Measurements from ENCODE around the gene RAB7A. TPM values are rescaled to one million over a fixed set of nuclear protein-coding genes. Genes with fewer than 3 reads are reported as not detected.
A peak's percentile ranks its signal among the peaks of the same experiment; 100 is the strongest.
"Not testable (repeated sequence)": the region's sequence is repeated elsewhere in the genome, so short reads cannot be mapped to it uniquely, and the experiment has no call there.

RAB7A gene
- total RNA-seq, 1 donor from 2014 or later, result 51.2 TPM

GRCh38 chr3:128727485-128727884, 1.5 kb downstream of the RAB7A start:
- H3K4me1 Mint-ChIP-seq, result peaks cover 33% of the 10 kb centered on the region
- Histone ChIP-seq H3K4me1 (peaks cover 16% of the 10 kb centered on the region), H3K4me2 (peak overlapping the region; percentile 94), H3K79me2 (ENCODE audit: low read depth) (peaks cover 69% of the 10 kb centered on the region), H2AFZ (replicated peaks) (no peak overlapping the region), H3K27ac (no peak overlapping the region), H3K27me3 (no peaks in the 10 kb centered on the region), H3K36me3 (no peaks in the 10 kb centered on the region), H3K4me3 (peak overlapping the region; percentile 93), H3F3A (ENCODE audit: low read depth) (peaks cover 4% of the 10 kb centered on the region), H3K9ac (peak overlapping the region; percentile 88), H4K20me1 (ENCODE audit: low read depth) (peaks cover 59% of the 10 kb centered on the region), H3K9me3 (ENCODE audit: low read depth) (no peaks in the 10 kb centered on the region)
- H3K9me3 Mint-ChIP-seq, result peaks cover 2% of the 10 kb centered on the region
- H3K4me3 Mint-ChIP-seq, result peak overlapping the region; percentile 96
- DNase-seq (ENCODE audit: low spot score), result no peak
- TF ChIP-seq EZH2phosphoT487 (IDR thresholded peaks at IDR 0.05), result no peak
- no peak for TF ChIP-seq EZH2 (IDR thresholded peaks at IDR 0.05)
- TF ChIP-seq, protein P1, sequence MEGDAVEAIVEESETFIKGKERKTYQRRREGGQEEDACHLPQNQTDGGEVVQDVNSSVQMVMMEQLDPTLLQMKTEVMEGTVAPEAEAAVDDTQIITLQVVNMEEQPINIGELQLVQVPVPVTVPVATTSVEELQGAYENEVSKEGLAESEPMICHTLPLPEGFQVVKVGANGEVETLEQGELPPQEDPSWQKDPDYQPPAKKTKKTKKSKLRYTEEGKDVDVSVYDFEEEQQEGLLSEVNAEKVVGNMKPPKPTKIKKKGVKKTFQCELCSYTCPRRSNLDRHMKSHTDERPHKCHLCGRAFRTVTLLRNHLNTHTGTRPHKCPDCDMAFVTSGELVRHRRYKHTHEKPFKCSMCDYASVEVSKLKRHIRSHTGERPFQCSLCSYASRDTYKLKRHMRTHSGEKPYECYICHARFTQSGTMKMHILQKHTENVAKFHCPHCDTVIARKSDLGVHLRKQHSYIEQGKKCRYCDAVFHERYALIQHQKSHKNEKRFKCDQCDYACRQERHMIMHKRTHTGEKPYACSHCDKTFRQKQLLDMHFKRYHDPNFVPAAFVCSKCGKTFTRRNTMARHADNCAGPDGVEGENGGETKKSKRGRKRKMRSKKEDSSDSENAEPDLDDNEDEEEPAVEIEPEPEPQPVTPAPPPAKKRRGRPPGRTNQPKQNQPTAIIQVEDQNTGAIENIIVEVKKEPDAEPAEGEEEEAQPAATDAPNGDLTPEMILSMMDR (IDR thresholded peaks at IDR 0.05), result no peak
- H3K36me3 Mint-ChIP-seq, result peaks cover 17% of the 10 kb centered on the region
- no peaks in the 10 kb centered on the region for H3K27me3 Mint-ChIP-seq (ENCODE audit: insufficient read depth, low read depth)
- H3K27ac Mint-ChIP-seq, result no peak overlapping the region

DNA sequence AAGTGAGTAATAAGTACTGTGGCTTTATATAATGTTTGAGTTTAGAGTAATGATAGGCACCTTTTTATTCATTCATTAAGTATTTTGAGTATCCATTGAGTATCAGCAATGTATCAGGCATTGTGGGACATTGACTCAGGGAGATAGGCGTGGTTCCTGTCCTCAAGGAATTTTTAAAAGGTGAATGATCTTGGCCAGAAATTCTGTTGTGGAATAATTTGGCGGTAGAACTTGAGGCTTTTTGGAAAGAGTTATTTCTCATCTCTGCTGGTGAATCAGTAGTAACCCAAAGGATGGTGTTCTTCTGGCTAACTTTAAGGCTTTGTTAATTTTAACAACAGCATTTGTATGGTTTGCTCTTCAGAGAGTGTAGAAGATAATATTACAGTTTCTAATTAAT, 2.0 kb downstream of the RAB7A start:
- Histone ChIP-seq H3K4me2 (peak overlapping the region; percentile 94), H2AFZ (replicated peaks) (no peak overlapping the region), H3K79me2 (ENCODE audit: low read depth) (peaks cover 74% of the 10 kb centered on the region), H3K36me3 (no peaks in the 10 kb centered on the region), H3K4me1 (peaks cover 18% of the 10 kb centered on the region), H3K4me3 (peak overlapping the region; percentile 93), H3K9ac (no peak overlapping the region), H4K20me1 (ENCODE audit: low read depth) (peaks cover 64% of the 10 kb centered on the region), H3F3A (ENCODE audit: low read depth) (peaks cover 4% of the 10 kb centered on the region), H3K9me3 (ENCODE audit: low read depth) (no peaks in the 10 kb centered on the region), H3K27ac (no peak overlapping the region), H3K27me3 (no peaks in the 10 kb centered on the region)
- TF ChIP-seq EZH2 (IDR thresholded peaks at IDR 0.05), result no peak
- TF ChIP-seq, protein P1 (IDR thresholded peaks at IDR 0.05), result no peak
- no peak for TF ChIP-seq EZH2phosphoT487 (IDR thresholded peaks at IDR 0.05)
- Mint-ChIP-seq H3K27ac (no peak overlapping the region), H3K36me3 (peaks cover 22% of the 10 kb centered on the region), H3K4me1 (peaks cover 33% of the 10 kb centered on the region), H3K4me3 (peak overlapping the region; percentile 96), H3K27me3 (ENCODE audit: insufficient read depth, low read depth) (no peaks in the 10 kb centered on the region), H3K9me3 (peaks cover 5% of the 10 kb centered on the region)
- DNase-seq (ENCODE audit: low spot score), result no peak

DNA sequence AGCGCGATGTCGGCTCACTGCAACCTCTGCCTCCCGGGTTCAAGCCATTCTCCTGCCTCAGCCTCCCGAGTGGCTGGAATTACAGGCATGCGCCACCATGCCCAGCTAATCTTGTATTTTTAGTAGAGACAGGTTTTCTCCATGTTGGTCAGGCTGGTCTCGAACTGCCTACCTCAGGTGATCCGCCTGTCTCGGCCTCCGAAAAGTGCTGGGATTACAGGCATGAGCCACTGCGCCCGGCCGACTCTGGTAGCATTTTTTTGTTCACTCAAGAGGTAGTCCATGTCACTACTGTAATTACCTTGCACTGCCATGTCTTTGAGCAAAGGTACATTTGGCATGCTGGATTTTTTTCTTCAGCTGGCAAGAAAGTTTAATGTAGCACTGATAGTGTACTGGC, 2.5 kb downstream of the RAB7A start:
- DNase-seq (ENCODE audit: low spot score); H2AFZ ChIP-seq (replicated peaks); H3K4me3 ChIP-seq; H3K27me3 ChIP-seq; H3K36me3 ChIP-seq; H3K27ac ChIP-seq; H3K9ac ChIP-seq; H3F3A ChIP-seq (ENCODE audit: low read depth); H3K27me3 Mint-ChIP-seq (ENCODE audit: insufficient read depth, low read depth); H3K9me3 Mint-ChIP-seq; H3K4me2 ChIP-seq; H3K9me3 ChIP-seq (ENCODE audit: low read depth); H3K27ac Mint-ChIP-seq: not testable (repeated sequence)
- Histone ChIP-seq H3K79me2 (ENCODE audit: low read depth) (peaks cover 79% of the 10 kb centered on the region), H4K20me1 (ENCODE audit: low read depth) (peaks cover 70% of the 10 kb centered on the region), H3K4me1 (peaks cover 23% of the 10 kb centered on the region)
- Mint-ChIP-seq H3K36me3 (peaks cover 26% of the 10 kb centered on the region), H3K4me1 (peaks cover 33% of the 10 kb centered on the region), H3K4me3 (peak overlapping the region; percentile 24)

- peaks cover 8% of the 10 kb centered on the region for H3K9me3 Mint-ChIP-seq
- no peak overlapping the region for H2AFZ ChIP-seq (replicated peaks)
- peaks cover 4% of the 10 kb centered on the region for H3F3A ChIP-seq (ENCODE audit: low read depth)
- no peak overlapping the region for H3K27ac Mint-ChIP-seq
- H3K79me2 ChIP-seq (ENCODE audit: low read depth), result peaks cover 98% of the 10 kb centered on the region
- H3K27me3 Mint-ChIP-seq (ENCODE audit: insufficient read depth, low read depth), result no peaks in the 10 kb centered on the region
- no peaks in the 10 kb centered on the region for H3K36me3 ChIP-seq
- no peak overlapping the region for H3K4me3 ChIP-seq
- no peak overlapping the region for H3K27ac ChIP-seq
- H3K4me1 ChIP-seq, result peaks cover 23% of the 10 kb centered on the region
- TF ChIP-seq EZH2 (IDR thresholded peaks at IDR 0.05) (no peak), EZH2phosphoT487 (IDR thresholded peaks at IDR 0.05) (no peak)
- TF ChIP-seq, protein P1 (IDR thresholded peaks at IDR 0.05), result no peak
- no peaks in the 10 kb centered on the region for H3K9me3 ChIP-seq (ENCODE audit: low read depth)
- peaks cover 35% of the 10 kb centered on the region for H3K36me3 Mint-ChIP-seq
- DNase-seq (ENCODE audit: low spot score), result no peak
- H4K20me1 ChIP-seq (ENCODE audit: low read depth), result peaks cover 89% of the 10 kb centered on the region
- H3K4me2 ChIP-seq, result no peak overlapping the region
- peaks cover 36% of the 10 kb centered on the region for H3K4me1 Mint-ChIP-seq
- H3K4me3 Mint-ChIP-seq, result no peak overlapping the region
- H3K27me3 ChIP-seq, result no peaks in the 10 kb centered on the region
- H3K9ac ChIP-seq, result no peak overlapping the region
Observed at GRCh38 chr3:128730471-128730870, 4.5 kb downstream of the RAB7A start.
